ENCODE results near the gene FGR.

FGR gene

DNA sequence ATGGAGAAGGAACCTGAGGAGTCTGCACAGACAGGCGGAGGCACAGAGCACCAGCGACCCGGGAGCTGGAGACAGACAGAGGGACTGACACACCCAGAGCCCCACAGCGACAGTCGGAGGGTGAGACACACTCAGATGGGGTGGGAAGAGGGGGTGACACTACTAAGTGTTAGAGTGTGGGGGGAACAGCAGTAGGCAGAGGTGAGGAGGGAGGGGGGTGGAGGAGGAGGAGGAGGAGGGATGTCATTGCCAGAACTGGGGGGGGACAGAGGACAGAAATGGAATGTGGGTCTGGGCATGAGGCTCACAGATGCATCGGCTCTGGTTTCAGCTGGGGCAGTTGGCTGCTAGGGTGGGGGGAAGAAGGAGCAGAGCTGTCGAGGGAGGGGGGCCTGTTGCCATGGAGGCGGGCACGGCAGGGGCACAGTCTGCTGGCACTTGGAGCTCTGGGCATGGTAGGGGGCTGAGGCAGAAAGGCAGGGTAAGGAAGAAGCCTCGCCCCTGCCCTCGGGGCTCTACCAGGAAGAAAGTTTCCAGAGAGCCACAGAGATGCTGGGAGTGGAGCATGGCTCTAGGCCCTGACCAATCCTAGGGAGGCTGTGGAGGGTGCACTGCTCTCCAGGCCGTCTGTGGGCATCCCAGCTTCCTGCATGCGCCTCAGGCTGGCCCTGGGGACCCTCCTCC, 68.4 kb downstream of the FGR start:
- DNase-seq = no peak

DNA sequence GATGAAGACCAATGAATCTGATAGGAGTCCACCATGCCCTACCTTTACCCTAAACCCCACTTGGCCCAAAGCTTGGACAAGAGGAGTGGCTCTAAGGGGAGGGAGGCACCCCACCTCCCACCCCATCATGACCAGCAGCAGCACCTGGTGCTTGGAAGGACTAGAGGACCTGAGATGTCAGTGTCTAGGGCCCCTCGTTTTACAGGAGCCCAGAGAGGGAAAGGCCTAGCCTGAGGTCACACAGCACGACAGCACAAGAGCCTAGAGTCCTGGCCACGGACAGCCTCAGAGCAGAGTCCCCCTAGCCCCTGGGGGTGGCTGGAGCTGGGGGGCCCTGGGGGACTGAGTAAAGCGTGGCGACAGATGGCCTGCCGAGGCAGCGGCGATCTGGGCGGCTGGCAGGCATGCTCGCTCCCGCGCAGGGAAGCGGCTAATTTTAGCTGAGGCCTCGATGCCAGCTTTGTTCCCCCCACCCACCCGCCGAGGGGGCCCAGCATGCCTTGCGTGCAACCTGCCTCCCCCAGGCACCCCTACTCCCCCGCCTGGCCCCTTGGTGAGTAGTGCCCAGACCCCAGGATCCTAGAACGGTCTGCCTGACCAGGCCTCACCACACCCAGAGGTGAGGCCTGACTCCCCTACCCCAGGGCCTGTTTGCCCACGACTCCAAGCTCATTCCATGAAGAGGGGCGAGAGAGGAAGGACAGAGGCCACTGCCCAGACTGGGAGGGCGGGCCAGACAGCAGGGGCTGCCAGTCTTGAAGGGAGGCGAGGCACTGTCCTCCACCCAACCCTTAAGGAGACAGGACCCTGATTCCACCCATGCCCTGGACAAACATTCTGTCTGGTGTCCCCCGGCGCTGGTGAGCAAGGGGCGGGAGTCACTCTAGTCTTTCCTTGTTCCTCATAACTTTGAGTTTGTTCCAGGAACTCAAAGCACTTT, 70.0 kb downstream of the FGR start:
- DNase-seq = no peak

DNA sequence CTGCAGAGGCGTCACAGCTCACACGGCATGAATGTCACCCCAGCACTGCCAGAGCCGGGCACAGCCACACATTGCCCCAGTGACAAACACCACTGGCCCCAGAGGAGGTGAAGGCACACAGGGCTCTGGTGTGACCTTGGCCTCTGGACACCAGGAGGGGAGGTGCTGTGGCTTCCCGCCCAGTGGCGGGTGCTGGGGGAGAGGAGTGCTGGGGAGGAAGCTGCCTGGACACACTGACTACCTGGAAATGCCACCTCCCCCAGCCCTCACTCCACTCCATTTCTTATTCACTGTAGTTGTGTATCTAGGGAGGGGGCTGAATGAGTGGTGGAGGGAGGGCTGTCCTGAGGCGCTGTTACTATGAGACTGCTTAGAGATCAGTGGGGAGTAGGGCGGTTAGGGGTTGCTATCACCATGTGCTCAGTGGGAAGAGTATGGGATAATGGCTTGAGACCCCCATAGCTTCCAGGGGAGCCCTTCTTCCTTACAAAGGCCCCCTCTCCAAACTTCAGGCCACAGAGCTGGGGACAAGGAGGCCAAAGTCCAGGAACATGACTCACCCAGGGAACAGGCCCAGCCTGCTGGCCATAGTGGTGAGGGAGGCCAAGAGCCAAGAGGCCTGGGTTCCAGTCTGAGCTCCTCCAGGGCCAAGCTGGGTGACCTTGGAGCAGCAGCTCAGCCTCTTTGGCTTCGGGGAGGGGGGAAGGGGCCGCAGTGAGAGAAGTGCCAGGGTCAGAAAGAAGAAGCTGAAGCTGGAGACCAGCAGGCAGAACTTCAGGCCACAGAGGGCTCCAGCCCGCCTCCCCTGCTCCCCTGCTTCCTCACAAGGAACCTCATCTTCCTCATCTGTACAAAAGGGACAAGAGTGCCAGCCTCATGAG, 71.2 kb downstream of the FGR start:
- DNase-seq = no peak

DNA sequence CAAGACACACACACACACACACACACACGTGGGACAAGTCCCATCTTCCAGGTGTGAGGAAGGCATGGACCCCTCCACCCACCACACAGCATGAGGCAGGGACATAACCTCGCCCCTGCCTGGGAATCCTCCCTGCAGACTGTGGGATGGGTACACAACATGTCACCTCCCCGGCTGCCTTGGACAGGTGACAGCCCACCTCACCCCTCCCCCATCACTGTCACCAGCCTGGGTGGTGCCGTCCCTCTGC, 71.7 kb downstream of the FGR start:
- no peak for DNase-seq

DNA sequence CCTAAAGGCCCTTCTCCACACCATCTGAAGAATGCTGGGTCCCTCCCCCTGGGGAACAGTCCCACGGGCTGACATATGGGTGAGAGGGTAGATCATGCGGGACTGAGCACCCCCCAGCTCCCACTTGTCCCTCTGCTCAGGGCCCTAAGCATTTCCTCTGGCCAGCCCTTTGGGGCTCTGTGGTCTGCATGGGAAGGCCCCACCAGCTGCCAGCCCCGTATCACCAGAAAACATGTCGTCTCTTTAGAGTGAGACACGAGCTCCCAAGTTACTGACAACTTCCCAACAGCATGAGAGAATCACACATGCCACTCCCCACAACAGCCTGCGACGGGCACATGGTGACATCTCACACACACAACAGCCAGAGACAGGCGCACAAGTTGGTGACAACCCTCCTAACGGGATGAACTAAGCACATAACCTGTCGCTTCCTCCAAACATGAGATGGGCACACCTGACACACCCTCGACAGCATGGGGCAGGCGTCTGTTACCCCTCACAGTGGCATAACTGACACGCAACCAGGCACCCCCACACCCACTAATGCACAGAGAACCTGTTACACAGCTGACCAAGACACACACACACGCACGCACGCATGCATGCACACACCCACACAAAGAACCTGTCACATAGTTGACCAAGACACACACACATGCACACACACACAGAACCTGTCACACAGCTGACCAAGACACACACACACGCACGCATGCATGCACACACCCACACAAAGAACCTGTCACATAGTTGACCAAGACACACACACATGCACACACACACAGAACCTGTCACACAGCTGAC, 72.2 kb downstream of the FGR start:
- DNase-seq = no peak
